Measurements from ENCODE around the gene ZNF33B.
"Not testable (repeated sequence)": the region's sequence is repeated elsewhere in the genome, so short reads cannot be mapped to it uniquely, and the experiment has no call there.

ZNF33B gene

GRCh38 chr10:42638055-42638820 is at the start of gene ZNF33B:
ZNF33B (minus strand) TSS chr10:42638570; CDS start chr10:42636928, 1,642 bp downstream.
- peak; percentile 96 for DNase-seq (ENCODE audit: low spot score)

GRCh38 chr10:42684517-42684916 is 46.1 kb upstream of the ZNF33B start:
- no peak for DNase-seq (ENCODE audit: low spot score)

GRCh38 chr10:42680267-42680666 is 41.9 kb upstream of the ZNF33B start:
- DNase-seq (ENCODE audit: low spot score) = no peak

- not testable (repeated sequence) for DNase-seq (ENCODE audit: low spot score)
These were observed 27.0 kb upstream of the ZNF33B start for GRCh38 chr10:42665181-42665979.

- DNase-seq (ENCODE audit: low spot score) = no peak
These were observed 16.0 kb upstream of the ZNF33B start for GRCh38 chr10:42654419-42654818.

GRCh38 chr10:42652858-42653257 is 14.5 kb upstream of the ZNF33B start:
- DNase-seq (ENCODE audit: low spot score) = no peak

- no peak for DNase-seq (ENCODE audit: low spot score)
These were observed 12.0 kb upstream of the ZNF33B start for GRCh38 chr10:42650374-42650773.

- no peak for DNase-seq (ENCODE audit: low spot score)
These were observed 10.1 kb upstream of the ZNF33B start for GRCh38 chr10:42648512-42648911.

- DNase-seq (ENCODE audit: low spot score) = no peak
These were observed 8.6 kb upstream of the ZNF33B start for GRCh38 chr10:42646687-42647640.

GRCh38 chr10:42646214-42646613 is 7.8 kb upstream of the ZNF33B start:
- DNase-seq (ENCODE audit: low spot score) = no peak

- DNase-seq (ENCODE audit: low spot score) = no peak
These were observed 7.1 kb upstream of the ZNF33B start for GRCh38 chr10:42645516-42645915.

GRCh38 chr10:42645103-42645502 is 6.7 kb upstream of the ZNF33B start:
- DNase-seq (ENCODE audit: low spot score) = no peak

- DNase-seq (ENCODE audit: low spot score) = no peak
These were observed 2.4 kb upstream of the ZNF33B start for GRCh38 chr10:42640610-42641229.

GRCh38 chr10:42638821-42639270 is 476 bp upstream of the ZNF33B start:
- DNase-seq (ENCODE audit: low spot score) = no peak

- DNase-seq (ENCODE audit: low spot score) = no peak
These were observed 719 bp downstream of the ZNF33B start for GRCh38 chr10:42637648-42638054.

- DNase-seq (ENCODE audit: low spot score) = no peak
These were observed 1.2 kb downstream of the ZNF33B start for GRCh38 chr10:42637142-42637541.

GRCh38 chr10:42635098-42635497 is 3.3 kb downstream of the ZNF33B start:
- DNase-seq (ENCODE audit: low spot score) = no peak

- DNase-seq (ENCODE audit: low spot score) = no peak
These were observed 5.8 kb downstream of the ZNF33B start for GRCh38 chr10:42632564-42632963.

GRCh38 chr10:42630537-42631134 is 7.7 kb downstream of the ZNF33B start:
- no peak for DNase-seq (ENCODE audit: low spot score)

- DNase-seq (ENCODE audit: low spot score) = no peak
These were observed 14.4 kb downstream of the ZNF33B start for GRCh38 chr10:42623929-42624328.

GRCh38 chr10:42618424-42618823 is 19.9 kb downstream of the ZNF33B start:
- no peak for DNase-seq (ENCODE audit: low spot score)

Data from GM03348 (cell line).